HG02610 (cell line): ENCODE measurements around the gene ZFYVE19.

ENCODE experiments used
- ATAC-seq: cut with Tn5 transposase; IDR thresholded peaks from one replicate; pipeline ENCODE4 v1.9.1; 2021; ENCODE audit warnings: mild to moderate bottlenecking, moderate library complexity; ENCODE audit not compliant: unreplicated experiment

The ZFYVE19 gene

GRCh38 chr15:40812721-40813425, 6.0 kb downstream of the ZFYVE19 start:
- ATAC-seq, result no peak

- no peak for ATAC-seq
Measured at GRCh38 chr15:40815042-40815698, 8.3 kb downstream of the ZFYVE19 start.

- no peak for ATAC-seq
Measured at GRCh38 chr15:40819048-40819447, 12.2 kb downstream of the ZFYVE19 start.

GRCh38 chr15:40821195-40821594, 14.3 kb downstream of the ZFYVE19 start:
- no peak for ATAC-seq

GRCh38 chr15:40823572-40824343, 16.9 kb downstream of the ZFYVE19 start:
- no peak for ATAC-seq

GRCh38 chr15:40825661-40826422, 19.0 kb downstream of the ZFYVE19 start:
- ATAC-seq, result no peak

GRCh38 chr15:40826423-40827075, 19.7 kb downstream of the ZFYVE19 start:
- ATAC-seq, result no peak

GRCh38 chr15:40828447-40829036, 21.7 kb downstream of the ZFYVE19 start, which contains the start of gene PPP1R14D:
Gene PPP1R14D, minus strand, starts transcription at chr15:40828708. Its CDS starts 67 bp downstream, at chr15:40828641.
- no peak for ATAC-seq

- no peak for ATAC-seq
Measured at GRCh38 chr15:40829115-40829514, 22.2 kb downstream of the ZFYVE19 start.

- ATAC-seq, result no peak
Measured at GRCh38 chr15:40830884-40831283, 24.0 kb downstream of the ZFYVE19 start.

- ATAC-seq, result no peak
Measured at GRCh38 chr15:40831861-40832260, 25.0 kb downstream of the ZFYVE19 start.

GRCh38 chr15:40832903-40833302, 26.0 kb downstream of the ZFYVE19 start:
- ATAC-seq, result no peak

GRCh38 chr15:40836020-40836419, 29.1 kb downstream of the ZFYVE19 start:
- no peak for ATAC-seq

GRCh38 chr15:40838756-40839155, 31.9 kb downstream of the ZFYVE19 start:
- no peak for ATAC-seq

GRCh38 chr15:40841741-40842140, 34.9 kb downstream of the ZFYVE19 start:
- no peak for ATAC-seq

- ATAC-seq, result no peak
Measured at GRCh38 chr15:40843261-40843884, 36.5 kb downstream of the ZFYVE19 start.

GRCh38 chr15:40843885-40844695, 37.2 kb downstream of the ZFYVE19 start, which contains the start of gene SPINT1:
Gene SPINT1, plus strand, starts transcription at chr15:40844048. Its CDS starts 507 bp downstream, at chr15:40844555.
- ATAC-seq, result no peak

- no peak for ATAC-seq
Measured at GRCh38 chr15:40844696-40845030, 37.8 kb downstream of the ZFYVE19 start.

- no peak for ATAC-seq
Measured at GRCh38 chr15:40845036-40845435, 38.1 kb downstream of the ZFYVE19 start.
